GM19099 (cell line): ENCODE data around the gene PHACTR1.

ENCODE experiments used
- POLR2A ChIP-seq: IDR thresholded peaks from 3 replicates; pipeline ENCODE4 v1.6.1; 2011; ENCODE audit warnings: low read depth; ENCODE audit not compliant: insufficient read length; ENCODE audit errors: extremely low read depth

Gene PHACTR1

DNA sequence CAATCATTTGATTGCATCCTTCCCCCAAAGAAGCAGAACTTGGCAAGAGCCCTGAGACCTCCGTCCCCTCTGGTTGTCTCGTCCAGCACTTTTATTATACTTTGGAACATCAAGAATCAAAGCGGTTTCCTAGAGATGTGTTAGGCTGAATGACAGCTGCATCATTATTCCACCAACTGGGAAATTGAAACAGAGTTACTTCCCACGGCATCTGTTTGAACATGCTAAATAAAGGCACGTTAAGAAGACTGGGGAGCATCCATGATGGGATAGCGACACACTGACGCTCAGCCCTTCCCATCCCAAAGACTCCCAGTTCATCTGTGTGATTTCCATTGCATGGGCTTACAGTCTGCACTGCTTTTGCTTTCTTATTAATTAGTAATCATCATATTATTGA is 464.0 kb downstream of the PHACTR1 start:
- TF ChIP-seq POLR2A: no peak

DNA sequence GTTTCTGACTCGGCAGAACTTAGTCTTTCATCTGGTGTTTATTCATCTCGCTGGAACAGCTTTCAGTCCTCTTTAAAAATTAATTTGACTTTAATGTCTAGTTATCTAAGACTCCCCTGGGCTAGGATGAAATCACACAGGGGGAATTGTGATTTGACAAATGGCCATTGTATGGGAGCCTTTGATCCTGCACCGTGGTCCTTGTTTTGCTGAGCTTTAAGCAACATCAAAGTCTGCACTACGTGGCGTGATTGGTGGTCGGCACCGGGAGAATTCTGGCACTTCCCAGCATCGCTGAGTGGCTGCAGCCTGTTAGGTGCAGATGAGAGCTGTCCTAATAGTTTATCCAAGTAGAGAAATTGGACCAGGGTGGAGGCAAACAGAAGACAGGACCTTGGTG is 464.8 kb downstream of the PHACTR1 start:
- no peak for TF ChIP-seq POLR2A

DNA sequence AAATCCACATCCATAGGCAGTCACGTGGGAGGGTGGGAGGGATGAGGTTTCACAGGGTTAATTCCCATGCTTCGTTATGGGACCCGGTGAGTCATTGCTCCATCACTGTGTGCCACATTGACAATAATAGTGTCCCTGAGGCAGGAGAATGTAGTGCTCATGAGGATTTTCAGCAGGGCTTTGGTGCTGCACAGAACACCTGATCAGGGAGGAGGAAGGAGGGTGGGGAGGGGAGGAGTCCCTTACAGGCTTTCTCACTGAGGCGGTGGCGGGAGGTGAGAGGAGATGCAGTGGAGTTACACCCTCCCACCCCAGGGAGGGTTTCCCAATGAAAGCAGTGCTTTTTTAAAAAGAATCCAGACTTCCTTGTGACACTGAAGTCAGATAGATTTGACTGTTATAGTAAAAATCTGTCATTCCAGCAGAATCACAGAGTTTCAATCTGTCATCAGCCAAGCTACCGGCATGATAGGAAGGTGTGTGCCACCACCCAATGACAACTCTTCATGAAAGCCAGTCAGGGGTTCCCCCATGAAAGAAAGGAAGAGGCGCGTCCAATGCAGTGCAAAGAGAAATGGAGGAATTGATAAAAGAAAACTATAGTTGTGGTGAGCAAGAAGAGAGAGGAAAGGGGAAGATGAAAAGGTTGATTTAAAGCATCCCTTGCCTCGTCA is 467.0 kb downstream of the PHACTR1 start:
- TF ChIP-seq POLR2A: no peak

DNA sequence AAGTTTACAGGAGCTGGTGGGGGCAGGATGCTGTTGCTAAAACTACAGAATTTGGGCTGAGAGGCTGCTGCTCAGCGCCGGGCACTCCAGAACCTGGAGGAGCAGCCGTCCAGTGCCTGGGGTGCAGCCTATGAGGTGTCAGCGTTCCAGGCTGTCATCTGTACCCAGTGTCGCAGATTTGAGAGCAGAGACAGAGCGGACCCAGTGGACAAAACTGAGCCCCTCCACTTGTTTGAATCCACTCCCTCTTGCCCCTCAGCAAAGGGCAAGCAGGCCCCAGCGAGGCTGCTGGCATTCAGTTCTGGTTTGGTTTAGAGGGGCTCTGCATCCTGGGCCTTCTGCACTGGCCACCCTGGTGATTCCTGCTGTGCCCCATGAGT is 467.5 kb downstream of the PHACTR1 start:
- TF ChIP-seq POLR2A: no peak

DNA sequence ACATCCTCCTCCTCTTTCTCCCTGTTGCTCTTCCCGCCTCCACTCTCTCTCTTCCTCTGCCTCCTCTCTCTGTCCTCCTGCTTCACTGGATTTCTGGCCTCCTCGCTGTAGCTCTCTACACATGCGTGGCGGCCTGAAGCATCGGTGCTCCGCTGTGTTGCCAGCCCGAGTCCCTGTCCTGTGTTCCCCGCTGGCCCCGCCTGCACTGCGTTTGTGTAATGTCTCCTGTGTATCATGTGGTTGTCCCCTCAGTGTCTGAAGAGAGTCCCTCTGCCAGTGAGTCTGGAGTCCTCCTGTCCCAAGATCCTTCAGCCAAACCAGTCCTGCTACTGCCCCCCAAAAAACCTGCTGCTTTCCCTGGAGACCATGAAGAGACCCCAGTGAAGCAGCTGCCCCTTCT is 468.0 kb downstream of the PHACTR1 start:
- no peak for TF ChIP-seq POLR2A

DNA sequence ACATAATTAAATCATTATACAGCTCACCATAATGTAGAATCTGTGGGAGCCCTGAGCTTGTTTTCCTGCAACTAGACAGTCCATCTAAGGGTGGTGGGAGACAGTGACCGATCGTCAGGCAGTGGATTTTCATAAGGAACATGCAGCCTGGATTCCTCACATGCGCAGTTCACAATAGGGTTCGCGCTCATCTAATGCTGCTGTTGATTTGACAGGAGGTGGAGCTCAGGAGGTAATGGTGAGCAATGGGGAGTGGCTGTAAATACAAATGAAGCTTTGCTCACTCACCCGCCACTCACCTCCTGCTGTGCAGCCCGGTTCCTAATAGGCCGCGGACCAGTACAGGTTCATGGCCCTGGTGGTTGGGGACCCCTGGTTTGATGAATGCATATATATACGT is 470.3 kb downstream of the PHACTR1 start:
- TF ChIP-seq POLR2A: no peak

DNA sequence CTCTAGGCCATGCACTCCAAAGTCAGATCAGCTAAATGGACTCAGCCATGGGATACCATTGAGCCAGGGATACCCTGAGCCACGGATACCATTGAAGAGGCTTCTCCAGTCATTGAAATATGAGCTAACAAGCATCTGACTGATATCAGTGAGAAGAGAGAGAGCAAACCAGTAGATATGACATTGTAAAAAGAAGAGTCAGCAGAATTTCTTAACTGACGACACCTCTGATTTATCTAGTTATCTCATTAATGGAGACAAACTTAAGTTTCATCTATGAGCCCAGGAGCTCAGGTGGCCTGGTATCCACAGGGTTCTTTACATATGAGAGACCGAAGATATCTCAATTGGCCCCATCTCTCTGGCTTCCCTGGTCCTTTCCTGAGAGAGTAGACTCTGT is 471.1 kb downstream of the PHACTR1 start:
- TF ChIP-seq POLR2A: no peak

DNA sequence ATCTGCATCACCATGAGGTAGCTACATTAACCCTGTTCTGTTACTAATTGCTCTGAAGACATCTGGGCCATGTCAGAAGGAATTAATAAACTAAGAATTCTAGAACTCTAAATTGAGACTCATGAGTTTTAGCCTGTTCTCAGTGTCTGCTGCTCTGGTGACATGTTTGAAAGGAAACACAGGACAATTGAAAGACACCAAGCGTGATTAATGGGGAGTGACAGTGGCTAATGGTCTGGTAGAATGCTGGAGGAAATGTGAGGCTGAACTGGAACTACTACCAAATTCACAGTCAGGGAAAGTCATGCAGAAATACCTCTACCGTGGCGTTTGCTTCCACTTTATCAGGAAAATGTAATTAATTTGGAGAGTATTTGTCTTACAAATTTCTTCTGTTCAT is 471.7 kb downstream of the PHACTR1 start:
- TF ChIP-seq POLR2A: no peak

DNA sequence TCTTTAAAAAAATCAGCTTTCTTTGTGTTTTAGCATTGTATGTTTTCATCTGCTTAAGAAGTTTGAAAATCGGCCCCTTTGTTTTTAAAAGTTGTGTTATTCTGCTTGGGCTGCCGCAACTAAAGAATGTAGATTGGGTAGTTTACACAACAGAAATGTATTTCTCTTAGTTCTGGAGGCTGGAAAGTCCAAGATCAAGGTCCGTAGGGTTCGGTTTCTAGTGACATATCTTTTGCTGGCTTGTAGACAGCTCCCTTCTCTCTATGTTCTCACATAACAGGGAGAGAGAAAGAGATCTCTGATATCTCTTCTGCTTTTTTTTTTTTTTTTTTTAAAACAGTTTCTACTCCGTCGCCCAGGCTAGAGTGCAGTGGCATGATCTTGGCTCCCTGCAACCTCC is 473.1 kb downstream of the PHACTR1 start:
- no peak for TF ChIP-seq POLR2A

DNA sequence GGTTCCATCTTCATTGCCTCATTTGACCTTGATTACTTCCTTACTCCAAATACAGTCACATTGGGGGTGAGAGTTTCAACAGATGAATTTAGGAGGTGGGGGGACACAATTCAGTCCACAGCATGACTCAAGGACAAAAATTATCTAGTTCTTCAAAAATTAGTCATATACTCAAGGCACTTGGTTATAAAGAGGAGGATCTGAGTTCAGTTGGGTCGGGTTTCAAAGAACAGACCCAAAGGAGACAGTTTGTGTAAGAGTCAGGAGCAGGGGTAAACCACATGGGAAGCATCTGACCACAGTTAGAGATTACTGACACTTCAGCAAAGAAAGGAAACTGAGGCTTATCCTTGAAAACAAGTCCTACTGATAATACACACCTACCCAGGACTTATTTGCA is 473.8 kb downstream of the PHACTR1 start:
- TF ChIP-seq POLR2A: no peak

DNA sequence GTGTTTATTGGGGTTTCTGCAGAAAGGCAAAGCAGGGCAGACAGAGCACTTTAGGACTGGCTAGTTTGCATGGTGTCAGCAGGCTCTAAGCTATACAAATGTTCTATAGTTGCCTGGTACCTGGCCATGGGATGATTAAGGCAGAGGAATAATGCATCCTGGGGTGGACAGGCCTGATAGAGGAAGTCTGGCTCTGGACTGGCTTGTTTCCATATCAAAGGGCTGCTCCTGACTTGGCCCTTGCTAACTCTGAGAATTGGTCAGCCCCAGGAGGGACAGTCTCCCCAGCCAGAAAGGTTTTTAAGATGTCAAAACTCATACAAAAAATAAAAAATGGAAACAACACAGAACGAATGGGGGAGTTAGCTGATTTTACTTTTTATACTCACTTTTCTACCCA is 474.9 kb downstream of the PHACTR1 start:
- TF ChIP-seq POLR2A: no peak

DNA sequence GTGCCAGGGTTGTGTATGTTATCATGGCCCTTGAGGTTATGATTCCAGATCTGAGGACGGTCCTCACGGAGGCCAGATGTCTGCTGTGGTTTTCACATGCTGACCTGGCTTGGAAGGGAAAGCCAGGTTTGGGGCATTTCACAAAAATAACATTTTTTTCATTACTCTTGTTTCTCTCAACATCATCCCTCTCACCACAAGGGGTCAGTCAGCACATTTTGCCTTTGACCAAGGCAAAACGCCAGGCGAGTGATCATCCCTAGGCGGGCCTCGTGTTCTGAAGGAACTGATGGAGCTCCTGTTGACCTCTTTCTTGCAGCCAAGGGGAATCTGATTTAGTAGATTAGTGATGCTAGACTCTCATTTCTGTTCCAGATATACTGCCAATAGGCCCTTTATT is 478.3 kb downstream of the PHACTR1 start:
- no peak for TF ChIP-seq POLR2A

DNA sequence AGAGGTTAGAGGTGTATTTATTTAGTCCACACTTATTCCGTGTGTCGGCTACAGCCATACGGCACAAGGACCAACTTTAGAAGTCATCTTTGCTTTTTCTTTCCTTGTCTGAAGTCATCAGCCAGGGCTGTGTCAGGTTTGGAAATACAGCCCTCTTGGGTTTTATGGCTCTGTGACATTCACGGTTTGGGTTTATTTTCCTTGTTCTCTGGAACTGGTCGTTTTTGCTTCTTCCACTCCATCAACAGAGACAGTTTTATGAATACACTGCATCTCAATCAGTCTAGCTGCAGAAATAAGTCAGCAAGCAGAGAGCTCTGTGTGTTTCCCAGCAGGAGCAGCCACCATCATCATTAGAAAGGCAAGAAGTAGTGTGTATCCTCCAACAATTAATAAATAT is 479.2 kb downstream of the PHACTR1 start:
- TF ChIP-seq POLR2A: no peak

DNA sequence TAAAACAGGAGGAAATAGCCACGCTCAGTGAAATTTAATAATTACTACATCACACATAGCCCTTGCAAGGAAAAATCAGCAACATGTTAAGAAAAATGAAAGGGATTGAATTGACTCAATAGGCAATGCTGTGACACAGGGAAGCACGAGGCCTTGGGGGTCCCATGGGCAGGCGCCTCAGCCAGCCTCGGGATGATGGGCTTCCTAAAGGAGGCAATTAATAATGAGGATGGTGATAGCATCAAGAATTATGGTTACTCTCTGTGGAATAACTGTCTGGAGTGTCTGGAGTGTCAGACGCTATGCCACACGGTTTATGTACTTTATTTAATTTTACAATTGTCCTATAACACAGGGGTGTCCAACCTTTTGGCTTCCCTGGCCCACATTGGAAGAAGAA is 481.6 kb downstream of the PHACTR1 start:
- no peak for TF ChIP-seq POLR2A

DNA sequence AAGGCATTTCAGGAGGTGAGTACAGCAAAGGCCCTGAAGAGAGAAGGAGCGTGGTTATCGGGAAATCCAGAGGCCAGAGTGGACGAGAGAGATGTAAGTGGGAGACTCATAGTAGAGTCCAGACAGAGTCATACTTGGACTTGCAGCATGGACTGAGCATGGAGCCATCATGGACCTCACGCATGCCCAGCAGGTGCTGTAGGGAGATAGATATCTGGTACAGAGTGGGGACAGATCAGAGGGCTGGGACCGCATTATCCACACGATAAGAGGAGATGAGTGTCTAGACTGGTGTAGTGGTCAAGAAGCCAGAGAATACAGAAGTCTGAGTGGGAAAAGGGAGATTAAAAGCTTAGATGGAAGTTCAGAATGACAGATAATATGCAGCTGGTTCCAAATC is 484.8 kb downstream of the PHACTR1 start:
- TF ChIP-seq POLR2A: no peak

DNA sequence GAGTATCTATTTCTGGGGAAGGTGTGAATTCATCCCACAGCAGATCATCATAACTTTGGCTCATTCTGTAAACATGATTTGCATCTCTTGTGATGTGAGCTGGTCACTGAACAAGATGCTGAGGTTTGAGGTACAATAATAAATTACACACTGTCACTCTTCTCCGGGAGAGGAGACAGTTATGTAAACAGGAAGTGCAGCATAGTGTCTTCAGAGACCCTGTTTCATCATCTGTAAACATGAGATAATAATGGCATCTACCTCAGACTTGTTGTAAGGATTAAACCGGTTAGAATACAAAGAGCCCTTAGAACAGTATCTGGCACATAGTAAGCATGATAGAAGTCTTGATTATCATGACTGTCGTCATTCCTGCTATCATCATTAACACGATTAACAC is 486.6 kb downstream of the PHACTR1 start:
- TF ChIP-seq POLR2A: no peak

DNA sequence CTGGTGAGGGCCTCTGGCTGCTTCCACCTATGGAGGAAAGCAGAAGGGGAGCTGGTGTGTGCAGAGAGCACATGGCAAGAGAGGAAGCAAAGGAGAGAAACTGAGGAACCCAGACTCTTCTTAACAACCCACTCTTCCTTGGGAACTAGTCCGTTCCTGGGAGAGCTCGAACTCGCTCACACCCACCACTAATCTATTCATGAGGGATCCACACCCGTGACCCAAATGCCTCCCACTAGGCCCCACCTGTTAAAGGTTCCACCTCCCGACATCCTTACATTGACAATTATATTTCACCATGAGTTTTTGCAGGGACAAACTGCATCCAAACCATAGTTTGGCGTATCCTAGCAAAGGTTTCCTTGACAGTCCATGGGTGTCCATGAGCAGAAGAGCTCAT is 488.5 kb downstream of the PHACTR1 start:
- TF ChIP-seq POLR2A: no peak

DNA sequence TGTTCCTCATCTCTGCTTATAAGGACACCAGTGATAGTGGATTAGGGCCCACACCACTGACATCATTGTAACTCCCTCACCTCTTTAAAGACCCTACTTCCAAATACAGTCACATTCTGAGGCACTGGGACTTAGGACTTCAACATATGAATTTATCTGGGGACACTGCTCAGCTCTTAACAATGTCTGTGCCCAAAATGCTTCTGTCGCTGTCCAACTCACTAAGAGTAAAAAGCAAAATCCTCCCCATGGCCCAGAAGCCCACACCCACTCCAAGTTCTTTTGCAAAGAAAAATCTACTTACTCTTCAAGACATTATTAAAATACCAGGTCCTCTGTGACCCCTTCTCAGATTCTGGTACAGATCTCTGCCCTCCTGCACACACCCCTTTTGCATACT is 495.5 kb downstream of the PHACTR1 start:
- no peak for TF ChIP-seq POLR2A

DNA sequence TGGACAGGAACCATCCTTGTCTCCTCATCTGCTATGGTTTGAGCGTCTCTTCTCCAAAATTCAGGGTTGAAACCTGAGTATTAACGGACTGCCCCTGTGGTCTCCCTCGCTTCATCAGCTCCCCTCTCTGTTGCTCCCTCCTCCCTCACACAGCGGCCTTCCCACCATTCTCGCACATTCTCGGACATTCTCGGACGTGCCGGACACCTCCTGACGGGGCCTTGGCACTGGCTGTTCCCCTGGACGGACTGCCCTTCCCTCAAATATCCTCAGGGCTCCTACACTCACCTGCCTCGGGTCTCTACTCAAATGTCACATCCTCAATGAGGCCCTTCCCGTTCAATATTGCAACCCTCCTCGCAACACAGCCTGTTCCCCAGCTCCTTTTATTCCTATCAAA is 496.0 kb downstream of the PHACTR1 start:
- TF ChIP-seq POLR2A: no peak

DNA sequence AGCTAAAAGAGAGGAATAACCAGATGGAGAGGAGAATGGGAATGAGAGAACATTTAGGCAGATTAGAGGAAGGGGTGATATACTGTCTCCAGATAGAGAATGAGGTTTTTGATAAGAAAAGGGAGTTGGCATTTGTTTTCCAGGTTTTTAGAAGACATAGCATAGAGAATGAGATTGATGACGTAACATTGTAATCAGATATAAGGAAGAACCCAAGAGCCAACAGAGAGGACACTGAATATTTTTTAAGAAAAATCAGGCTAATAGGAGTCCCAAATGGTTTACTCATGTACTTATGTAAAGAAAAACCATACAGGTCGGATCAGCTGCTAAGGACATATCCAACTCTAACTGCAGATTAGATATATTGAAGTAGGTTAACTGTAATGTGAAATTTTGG is 498.8 kb downstream of the PHACTR1 start:
- TF ChIP-seq POLR2A: no peak
